Natural killer cell treated with Interleukin-12 subunit alpha and Interleukin-12 subunit beta and Interleukin-15 and Interleukin-18, amount 100 ng/mL, for 72 hours (primary cell): Measurements from ENCODE around the gene SKIDA1. TPM values are rescaled to one million over a fixed set of nuclear protein-coding genes. Genes with fewer than 3 reads are reported as not detected.
A peak's percentile ranks its signal among the peaks of the same experiment; 100 is the strongest.

Experiments used
- ATAC-seq, 2 donors: fragments of 150-1000 bp; cut with Tn5 transposase in 1 of 2; sonication (Bioruptor Pico), chemical (Tn5 transposase) in 1 of 2; 2 replicates each; pipeline ENCODE4 v1.10.0; 2021
- DNase-seq: peaks from one replicate; pipeline ENCODE4 v3.0.0; 2022; ENCODE audit warnings: low spot score
- H3K27ac Mint-ChIP-seq, 2 donors: 1 replicate in 1 of 2; 2 replicates in 1 of 2; pipeline ENCODE4 v1.8.0; 2022; ENCODE audit warnings: mixed read lengths in 2 of 2, mild to moderate bottlenecking in 1 of 2, moderate library complexity in 1 of 2
- H3K27me3 Mint-ChIP-seq, 2 donors: 1 replicate in 1 of 2; 2 replicates in 1 of 2; pipeline ENCODE4 v1.8.0; 2022; ENCODE audit warnings: mixed read lengths in 2 of 2
- H3K36me3 Mint-ChIP-seq: one replicate; pipeline ENCODE4 v1.8.0; 2022; ENCODE audit warnings: mixed read lengths
- H3K4me1 Mint-ChIP-seq, 2 donors: 1 replicate in 1 of 2; 2 replicates in 1 of 2; pipeline ENCODE4 v1.8.0; 2022; ENCODE audit warnings: low read depth in 2 of 2, mixed read lengths in 2 of 2, mild to moderate bottlenecking in 1 of 2
- H3K4me3 Mint-ChIP-seq: one replicate; pipeline ENCODE4 v1.8.0; 2022; ENCODE audit warnings: mixed read lengths
- H3K9me3 Mint-ChIP-seq: 2 replicates; pipeline ENCODE4 v1.8.0; 2022; ENCODE audit warnings: mixed read lengths
- total RNA-seq, 2 donors: library from RNA; stranded (reverse); gene quantifications; one replicate each; pipeline ENCODE4 v1.2.3, GENCODE V29; 2022

SKIDA1 gene
- total RNA-seq, 2 donors from 2014 or later, result not detected

- peak overlapping the region; percentile 89 for H3K4me3 Mint-ChIP-seq
- H3K4me1 Mint-ChIP-seq, result peaks cover 6 to 10% of the 10 kb centered on the region in 2 donors
- peaks cover 4% of the 10 kb centered on the region for H3K36me3 Mint-ChIP-seq
- no peak overlapping the region for H3K27ac Mint-ChIP-seq
- ATAC-seq, result no peak
- DNase-seq, result no peak
- H3K9me3 Mint-ChIP-seq, result no peaks in the 10 kb centered on the region
- H3K27me3 Mint-ChIP-seq, result peaks cover 35 to 49% of the 10 kb centered on the region in 2 donors
Measured at GRCh38 chr10:21497177-21497807, 28.2 kb downstream of the SKIDA1 start.

- Mint-ChIP-seq H3K27me3 (peaks cover 29 to 43% of the 10 kb centered on the region in 2 donors), H3K36me3 (peaks cover 4% of the 10 kb centered on the region), H3K27ac (no peak overlapping the region), H3K9me3 (no peaks in the 10 kb centered on the region), H3K4me3 (peak overlapping the region; percentile 89), H3K4me1 (peaks cover 6 to 10% of the 10 kb centered on the region in 2 donors)
- ATAC-seq, result peak; percentile 45 to 66
- DNase-seq, result no peak
Measured at GRCh38 chr10:21496343-21497176, 28.9 kb downstream of the SKIDA1 start.

GRCh38 chr10:21495752-21496342 is 29.6 kb downstream of the SKIDA1 start:
- peak; percentile 92 to 94 for ATAC-seq
- Mint-ChIP-seq H3K9me3 (no peaks in the 10 kb centered on the region), H3K4me3 (peak overlapping the region; percentile 89), H3K4me1 (peaks cover 6 to 10% of the 10 kb centered on the region in 2 donors), H3K27me3 (peaks cover 31 to 42% of the 10 kb centered on the region in 2 donors), H3K27ac (no peak overlapping the region), H3K36me3 (peaks cover 4% of the 10 kb centered on the region)
- peak; percentile 87 for DNase-seq

- Mint-ChIP-seq H3K4me3 (peak overlapping the region; percentile 89), H3K27me3 (peaks cover 29 to 42% of the 10 kb centered on the region in 2 donors), H3K4me1 (peaks cover 6 to 10% of the 10 kb centered on the region in 2 donors), H3K27ac (no peak overlapping the region), H3K36me3 (peaks cover 4% of the 10 kb centered on the region), H3K9me3 (no peaks in the 10 kb centered on the region)
- peak in 1 of 2 donors; percentile 2 for ATAC-seq
- no peak for DNase-seq
Measured at GRCh38 chr10:21495002-21495751, 30.3 kb downstream of the SKIDA1 start.

- no peak overlapping the region for H3K27ac Mint-ChIP-seq
- H3K36me3 Mint-ChIP-seq, result peaks cover 4% of the 10 kb centered on the region
- no peak for ATAC-seq
- H3K4me1 Mint-ChIP-seq, result peaks cover 6 to 10% of the 10 kb centered on the region in 2 donors
- H3K4me3 Mint-ChIP-seq, result peak overlapping the region; percentile 89
- no peak for DNase-seq
- H3K9me3 Mint-ChIP-seq, result no peaks in the 10 kb centered on the region
- H3K27me3 Mint-ChIP-seq, result peaks cover 28 to 41% of the 10 kb centered on the region in 2 donors
Measured at GRCh38 chr10:21494191-21495001, 31.1 kb downstream of the SKIDA1 start.

DNA sequence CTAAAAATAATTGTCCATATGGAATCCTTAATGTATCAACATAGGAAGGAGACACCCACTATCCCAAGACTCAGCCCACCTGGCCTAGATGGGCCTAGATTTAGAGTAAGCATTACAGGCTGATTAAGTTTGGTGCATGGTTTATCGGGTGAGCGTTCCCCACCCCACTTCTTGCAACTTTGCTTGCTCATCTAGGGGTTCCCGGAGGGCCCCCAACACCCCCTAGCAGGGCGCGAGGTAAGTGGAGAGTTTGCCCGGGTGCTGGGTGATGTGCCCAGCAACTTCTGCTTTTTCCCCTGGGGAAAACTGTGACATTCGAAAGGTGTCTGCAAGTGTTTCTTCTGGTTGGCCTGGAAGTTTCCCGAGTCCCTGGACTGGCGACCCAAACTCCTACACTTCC is 31.7 kb downstream of the SKIDA1 start:
- DNase-seq, result no peak
- Mint-ChIP-seq H3K27me3 (peaks cover 24 to 41% of the 10 kb centered on the region in 2 donors), H3K9me3 (no peaks in the 10 kb centered on the region), H3K4me3 (peak overlapping the region; percentile 72), H3K27ac (no peak overlapping the region), H3K36me3 (no peaks in the 10 kb centered on the region), H3K4me1 (peaks cover 6 to 10% of the 10 kb centered on the region in 2 donors)
- ATAC-seq, result no peak

DNA sequence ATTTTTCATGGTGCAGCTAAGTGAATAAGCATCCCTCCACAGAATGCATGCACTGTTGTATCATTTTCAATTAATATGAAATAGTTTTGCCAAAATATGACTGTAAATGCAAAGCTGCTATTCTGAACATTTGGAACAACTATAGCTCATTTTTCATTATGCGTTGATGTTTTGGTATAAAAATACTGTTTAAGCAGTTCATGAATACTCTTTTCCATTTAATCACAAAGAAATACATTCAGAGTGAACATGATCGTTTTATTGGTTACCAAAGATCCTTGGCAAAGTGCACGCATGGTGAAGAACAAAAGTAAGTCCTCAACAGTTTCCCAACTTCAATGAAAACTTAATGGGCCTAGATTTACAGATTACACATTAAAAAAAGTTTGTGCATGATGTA is 33.1 kb downstream of the SKIDA1 start:
- Mint-ChIP-seq H3K27me3 (peaks cover 25 to 30% of the 10 kb centered on the region in 2 donors), H3K4me1 (peaks cover 6 to 10% of the 10 kb centered on the region in 2 donors), H3K36me3 (no peaks in the 10 kb centered on the region), H3K9me3 (no peaks in the 10 kb centered on the region), H3K4me3 (no peak overlapping the region), H3K27ac (no peak overlapping the region)
- DNase-seq (no peak), ATAC-seq (no peak)

GRCh38 chr10:21490711-21491105 is 34.8 kb downstream of the SKIDA1 start:
- peaks cover 28 to 29% of the 10 kb centered on the region in 2 donors for H3K27me3 Mint-ChIP-seq
- no peak overlapping the region for H3K4me3 Mint-ChIP-seq
- H3K4me1 Mint-ChIP-seq, result peaks cover 6 to 10% of the 10 kb centered on the region in 2 donors
- no peak for ATAC-seq
- H3K27ac Mint-ChIP-seq, result no peak overlapping the region
- H3K36me3 Mint-ChIP-seq, result no peaks in the 10 kb centered on the region
- H3K9me3 Mint-ChIP-seq, result no peaks in the 10 kb centered on the region
- no peak for DNase-seq

DNA sequence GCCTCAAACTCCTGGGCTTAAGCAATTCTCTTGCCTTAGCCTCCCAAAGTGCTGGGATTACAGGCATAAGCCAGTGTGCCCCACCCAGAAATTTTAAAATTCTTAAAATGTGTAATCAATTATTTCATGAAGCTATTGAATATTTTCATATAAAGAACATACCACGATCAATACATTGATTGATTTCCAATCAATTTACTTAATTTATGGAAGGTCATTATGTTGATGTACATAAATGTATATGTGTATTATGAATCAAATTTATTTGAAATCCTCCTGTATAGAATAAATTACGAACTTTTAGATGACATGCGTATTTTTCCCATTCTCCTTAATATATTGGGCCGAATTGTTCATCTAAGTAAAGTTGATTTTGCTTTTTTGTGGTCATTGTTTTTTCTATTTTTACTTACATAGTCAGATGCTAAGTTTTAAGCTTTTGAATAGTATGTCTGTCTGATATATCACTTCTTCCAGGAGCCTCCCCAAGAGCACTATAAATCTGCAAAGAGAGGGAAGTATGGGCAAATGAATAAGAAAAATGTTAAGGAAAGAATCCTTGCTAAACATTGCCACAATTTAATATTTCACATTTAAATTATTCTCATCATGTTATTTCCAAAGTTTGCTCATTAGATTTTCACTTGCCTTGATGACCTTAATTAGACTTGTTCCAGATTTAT is 35.3 kb downstream of the SKIDA1 start:
- no peak for DNase-seq
- peaks cover 1 to 5% of the 10 kb centered on the region in 2 donors for H3K4me1 Mint-ChIP-seq
- H3K4me3 Mint-ChIP-seq, result no peak overlapping the region
- H3K27me3 Mint-ChIP-seq, result peaks cover 28 to 29% of the 10 kb centered on the region in 2 donors
- H3K9me3 Mint-ChIP-seq, result no peaks in the 10 kb centered on the region
- no peak for ATAC-seq
- H3K27ac Mint-ChIP-seq, result no peak overlapping the region
- no peaks in the 10 kb centered on the region for H3K36me3 Mint-ChIP-seq

GRCh38 chr10:21488957-21489446 is 36.5 kb downstream of the SKIDA1 start:
- DNase-seq, result no peak
- Mint-ChIP-seq H3K9me3 (no peaks in the 10 kb centered on the region), H3K4me1 (peaks cover 0 to under 1% of the 10 kb centered on the region in 2 donors), H3K4me3 (no peak overlapping the region), H3K27me3 (peaks cover 27% of the 10 kb centered on the region in 2 donors), H3K36me3 (no peaks in the 10 kb centered on the region), H3K27ac (no peak overlapping the region)
- no peak for ATAC-seq

DNA sequence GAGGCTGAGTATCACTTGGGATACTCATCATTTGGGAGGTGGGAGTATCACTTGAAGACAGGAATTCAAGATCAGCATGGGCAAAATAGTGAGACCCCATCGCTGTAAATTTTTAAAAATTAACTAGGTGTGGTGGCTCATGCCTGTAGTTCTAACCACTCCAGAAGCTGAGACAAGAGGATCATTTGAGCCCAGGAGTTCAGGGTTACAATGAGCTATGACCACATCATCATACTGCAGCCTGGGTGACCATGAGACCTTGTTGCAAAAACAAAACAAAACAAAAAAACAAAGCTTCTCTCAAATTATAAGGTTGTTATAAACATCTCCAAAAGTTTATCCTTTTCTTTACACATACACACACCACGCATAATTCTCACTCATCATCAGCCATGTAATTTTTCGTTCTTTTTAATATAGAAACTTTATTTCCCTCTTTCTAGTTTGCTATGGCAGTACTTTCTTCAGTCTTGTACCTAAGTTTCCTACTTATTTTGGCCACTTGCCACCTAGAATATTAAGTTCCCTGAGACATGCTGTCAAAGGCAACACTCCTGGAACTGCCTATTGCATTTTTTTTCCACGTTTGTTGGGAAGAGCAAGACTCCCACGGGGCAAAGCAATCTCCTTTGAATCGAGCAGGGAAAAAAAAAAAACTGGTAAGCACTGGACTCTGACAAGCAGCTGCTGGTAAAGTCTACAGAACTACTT is 37.1 kb downstream of the SKIDA1 start:
- peaks cover 21% of the 10 kb centered on the region in 2 donors for H3K27me3 Mint-ChIP-seq
- no peak for ATAC-seq

More for the DNA sequence above, 37.1 kb downstream of the SKIDA1 start:
- H3K9me3 Mint-ChIP-seq, result no peaks in the 10 kb centered on the region
- H3K4me1 Mint-ChIP-seq, result no peaks in the 10 kb centered on the region
- no peak overlapping the region for H3K4me3 Mint-ChIP-seq
- H3K36me3 Mint-ChIP-seq, result no peaks in the 10 kb centered on the region
- H3K27ac Mint-ChIP-seq, result no peak overlapping the region
- DNase-seq, result no peak
